Duodenal mucosa (tissue), 2 donors: Measurements from ENCODE around the gene AMPH.
"Not testable (repeated sequence)": the region's sequence is repeated elsewhere in the genome, so short reads cannot be mapped to it uniquely, and the experiment has no call there.

Experiments used
- H3K27ac ChIP-seq: one replicate; pipeline ENCODE4 v1.7.0; 2013; ENCODE audit warnings: low read depth, low read length
- H3K27me3 ChIP-seq, 2 donors: one replicate each; pipeline ENCODE4 v1.7.0; 2013; ENCODE audit warnings: low read length in 2 of 2, control low read depth in 1 of 2; ENCODE audit not compliant: insufficient read depth in 2 of 2, control insufficient read depth in 1 of 2
- H3K36me3 ChIP-seq, 2 donors: one replicate each; pipeline ENCODE4 v1.7.0; 2013; ENCODE audit warnings: low read length in 2 of 2, control low read depth in 1 of 2; ENCODE audit not compliant: insufficient read depth in 2 of 2, control insufficient read depth in 1 of 2
- H3K4me1 ChIP-seq, 2 donors: one replicate each; pipeline ENCODE4 v1.7.0; 2013; ENCODE audit warnings: low read length in 2 of 2, control low read depth in 1 of 2; ENCODE audit not compliant: insufficient read depth in 2 of 2, control insufficient read depth in 1 of 2
- H3K4me3 ChIP-seq, 2 donors: one replicate each; pipeline ENCODE4 v1.7.0; 2013; ENCODE audit warnings: low read length in 2 of 2, low read depth in 1 of 2
- H3K9ac ChIP-seq, 2 donors: one replicate each; pipeline ENCODE4 v1.7.0; 2013; ENCODE audit warnings: low read length in 2 of 2, low read depth in 1 of 2
- H3K9me3 ChIP-seq, 2 donors: one replicate each; pipeline ENCODE4 v1.7.0; 2013; ENCODE audit warnings: low read length in 2 of 2, control low read depth in 1 of 2; ENCODE audit not compliant: control insufficient read depth in 1 of 2

The AMPH gene

GRCh38 chr7:38574086-38574485 lies 57.1 kb downstream of the AMPH start:
- no peaks in the 10 kb centered on the region for H3K27me3 ChIP-seq
- no peak overlapping the region for H3K9ac ChIP-seq
- H3K36me3 ChIP-seq: no peaks in the 10 kb centered on the region
- H3K27ac ChIP-seq: no peak overlapping the region
- no peaks in the 10 kb centered on the region for H3K4me1 ChIP-seq
- no peaks in the 10 kb centered on the region for H3K9me3 ChIP-seq
- no peak overlapping the region for H3K4me3 ChIP-seq

DNA sequence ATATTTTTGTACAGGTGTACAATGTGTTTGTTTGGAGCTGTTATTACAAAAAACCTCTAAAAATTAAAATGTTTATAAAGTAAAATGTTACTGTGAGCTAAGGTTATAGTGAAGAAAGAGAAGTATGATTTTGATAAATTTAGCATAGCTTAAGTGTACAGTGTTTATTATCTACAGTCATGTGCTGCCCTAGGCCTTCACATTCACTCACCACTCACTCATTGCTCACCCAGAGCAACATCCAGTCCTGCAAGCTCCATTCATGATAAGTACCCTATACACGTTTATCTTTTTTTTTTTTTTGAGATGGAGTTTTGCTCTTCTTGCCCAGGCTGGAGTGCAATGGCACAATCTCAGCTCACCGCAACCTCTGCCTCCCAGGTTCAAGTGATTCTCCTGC lies 59.6 kb downstream of the AMPH start:
- not testable (repeated sequence) for H3K4me3 ChIP-seq, H3K4me1 ChIP-seq, H3K9ac ChIP-seq, H3K27ac ChIP-seq, H3K9me3 ChIP-seq, H3K36me3 ChIP-seq, H3K27me3 ChIP-seq

DNA sequence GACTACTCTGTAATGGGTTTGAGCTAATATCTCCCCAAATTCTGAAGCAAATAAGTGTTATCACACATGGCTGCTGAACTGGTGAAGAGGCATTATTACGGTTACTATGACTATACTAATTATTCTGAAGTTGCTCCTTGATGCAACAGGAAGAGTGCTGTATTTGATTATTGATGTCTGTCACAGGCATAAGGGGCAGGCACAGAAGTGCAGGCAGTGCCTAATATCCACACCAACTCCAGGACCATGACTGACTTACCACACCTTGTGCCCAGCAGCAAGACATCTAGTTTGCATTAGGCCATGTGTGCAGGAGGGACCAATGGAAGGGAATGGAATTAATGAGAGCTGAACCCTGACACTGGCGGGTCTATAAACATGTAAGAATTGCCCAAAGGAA lies 62.7 kb downstream of the AMPH start:
- Histone ChIP-seq H3K27me3 (no peaks in the 10 kb centered on the region), H3K27ac (no peak overlapping the region), H3K4me1 (no peaks in the 10 kb centered on the region), H3K9ac (no peak overlapping the region), H3K4me3 (no peak overlapping the region), H3K9me3 (no peaks in the 10 kb centered on the region), H3K36me3 (no peaks in the 10 kb centered on the region)

DNA sequence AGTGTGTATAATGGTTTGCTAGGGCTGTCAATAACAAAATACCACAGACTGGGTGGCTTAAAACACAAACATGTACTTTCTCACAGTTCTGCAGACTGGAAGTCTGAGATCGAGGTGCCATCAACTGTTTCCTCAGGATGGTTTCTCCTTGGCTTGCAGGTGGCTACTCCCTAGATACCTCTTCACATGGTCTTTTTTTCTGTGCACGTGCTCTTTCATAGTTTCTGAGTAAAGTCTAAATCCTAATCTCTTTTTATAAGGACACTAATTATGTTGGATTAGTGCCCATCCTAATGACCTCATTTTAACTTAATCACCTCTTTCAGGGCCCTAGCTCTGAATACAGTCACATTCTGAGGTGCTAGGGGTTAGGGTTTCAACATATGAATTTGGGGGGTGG lies 65.9 kb downstream of the AMPH start:
- Histone ChIP-seq H3K4me3 (no peak overlapping the region), H3K9ac (no peak overlapping the region), H3K27me3 (no peaks in the 10 kb centered on the region), H3K9me3 (no peaks in the 10 kb centered on the region), H3K27ac (no peak overlapping the region), H3K4me1 (no peaks in the 10 kb centered on the region), H3K36me3 (no peaks in the 10 kb centered on the region)

DNA sequence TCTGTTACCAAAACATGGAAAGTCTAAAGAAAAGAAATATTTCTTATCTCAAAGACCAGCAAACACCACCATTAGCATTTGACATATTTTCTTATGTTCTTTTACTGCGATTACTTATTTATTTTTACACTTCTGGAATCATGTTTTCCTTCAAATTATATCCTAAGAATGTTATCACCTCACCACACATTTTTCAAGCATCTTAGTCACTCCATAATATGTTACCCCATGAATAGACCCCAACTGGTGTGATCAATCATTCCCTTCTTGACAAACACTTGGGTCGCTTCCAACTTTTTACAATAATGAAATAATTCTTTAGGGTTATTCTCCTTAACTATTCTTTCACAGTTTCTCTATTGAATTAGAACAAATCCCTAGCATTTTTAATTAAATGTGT lies 67.4 kb downstream of the AMPH start:
- Histone ChIP-seq H3K9ac (no peak overlapping the region), H3K9me3 (no peaks in the 10 kb centered on the region), H3K27ac (no peak overlapping the region), H3K36me3 (no peaks in the 10 kb centered on the region), H3K27me3 (no peaks in the 10 kb centered on the region), H3K4me1 (no peaks in the 10 kb centered on the region), H3K4me3 (no peak overlapping the region)

- no peak overlapping the region for H3K27ac ChIP-seq
- H3K9ac ChIP-seq: no peak overlapping the region
- no peaks in the 10 kb centered on the region for H3K9me3 ChIP-seq
- H3K27me3 ChIP-seq: no peaks in the 10 kb centered on the region
- H3K4me1 ChIP-seq: no peaks in the 10 kb centered on the region
- H3K36me3 ChIP-seq: no peaks in the 10 kb centered on the region
- H3K4me3 ChIP-seq: no peak overlapping the region
Observed at GRCh38 chr7:38561166-38561565, 70.0 kb downstream of the AMPH start.

- Histone ChIP-seq H3K36me3 (no peaks in the 10 kb centered on the region), H3K27me3 (no peaks in the 10 kb centered on the region), H3K4me3 (no peak overlapping the region), H3K9ac (no peak overlapping the region), H3K27ac (no peak overlapping the region), H3K9me3 (no peaks in the 10 kb centered on the region), H3K4me1 (no peaks in the 10 kb centered on the region)
Observed at GRCh38 chr7:38558761-38559345, 72.3 kb downstream of the AMPH start.

- H3K27me3 ChIP-seq: no peaks in the 10 kb centered on the region
- H3K4me1 ChIP-seq: no peaks in the 10 kb centered on the region
- H3K9me3 ChIP-seq: no peaks in the 10 kb centered on the region
- no peaks in the 10 kb centered on the region for H3K36me3 ChIP-seq
- H3K9ac ChIP-seq: no peak overlapping the region
- H3K27ac ChIP-seq: no peak overlapping the region
- no peak overlapping the region for H3K4me3 ChIP-seq
Observed at GRCh38 chr7:38554586-38554985, 76.6 kb downstream of the AMPH start.

DNA sequence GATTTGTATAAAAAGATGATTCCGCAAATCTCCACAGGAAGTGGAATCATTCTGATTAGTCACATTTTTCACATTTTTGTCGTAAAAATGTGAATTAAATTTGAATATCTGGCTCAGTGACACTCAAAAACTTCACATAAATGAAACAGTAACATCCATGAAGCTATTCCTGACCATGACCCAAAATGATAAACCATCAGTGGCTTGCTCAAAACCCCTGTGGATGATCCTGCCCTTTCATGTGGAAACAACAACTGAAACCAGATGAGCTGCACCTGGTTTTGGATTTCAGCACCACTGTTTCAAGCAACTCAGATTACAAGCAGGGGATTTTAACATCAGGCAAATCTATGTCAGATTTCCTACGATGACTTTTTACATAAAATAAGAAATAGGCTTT lies 80.3 kb downstream of the AMPH start:
- Histone ChIP-seq H3K9ac (no peak overlapping the region), H3K9me3 (no peaks in the 10 kb centered on the region), H3K27me3 (no peaks in the 10 kb centered on the region), H3K4me1 (no peaks in the 10 kb centered on the region), H3K4me3 (no peak overlapping the region), H3K27ac (no peak overlapping the region), H3K36me3 (no peaks in the 10 kb centered on the region)

DNA sequence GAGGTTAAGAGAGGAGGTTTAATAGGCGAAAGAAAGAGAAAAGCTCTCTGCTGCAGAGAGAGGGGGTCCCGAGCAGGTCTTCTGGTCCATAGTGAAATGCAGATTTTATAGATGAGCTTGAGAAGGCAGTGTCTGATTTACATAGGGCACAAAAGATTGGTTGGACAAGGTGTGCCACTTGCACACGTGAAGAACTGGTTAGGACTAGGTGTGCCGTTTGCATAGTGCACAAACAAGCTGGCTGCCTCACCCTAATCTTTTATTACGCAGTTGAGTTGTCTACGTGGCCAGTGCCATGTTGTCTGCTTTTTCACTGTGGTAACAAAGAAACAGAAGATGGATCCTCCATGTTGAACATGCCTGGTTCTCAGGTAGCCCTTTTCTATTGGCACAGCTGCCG lies 82.6 kb downstream of the AMPH start:
- Histone ChIP-seq H3K36me3 (no peaks in the 10 kb centered on the region), H3K4me1 (no peaks in the 10 kb centered on the region), H3K27ac (no peak overlapping the region), H3K4me3 (no peak overlapping the region), H3K9ac (no peak overlapping the region), H3K9me3 (no peaks in the 10 kb centered on the region), H3K27me3 (no peaks in the 10 kb centered on the region)

DNA sequence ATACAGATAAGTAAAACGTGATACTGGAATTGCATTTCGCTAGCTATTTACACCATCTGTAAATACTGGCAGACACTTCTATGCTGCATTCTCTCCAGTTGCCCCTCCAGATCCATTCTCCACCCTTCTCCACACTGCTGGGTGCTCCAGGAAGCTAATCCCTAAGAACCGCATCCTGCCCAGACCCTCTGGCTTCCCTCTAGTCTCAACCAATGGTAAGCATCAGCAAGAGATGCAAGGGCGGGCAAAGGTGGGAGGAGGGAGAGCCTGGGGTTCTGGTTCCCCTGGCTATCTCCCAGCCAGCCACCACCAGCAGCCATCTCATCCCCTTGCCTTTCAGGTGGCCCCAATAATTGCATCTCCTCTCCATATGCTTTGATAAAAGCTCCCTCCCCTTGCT lies 84.4 kb downstream of the AMPH start:
- Histone ChIP-seq H3K36me3 (no peaks in the 10 kb centered on the region), H3K4me1 (no peaks in the 10 kb centered on the region), H3K4me3 (no peak overlapping the region), H3K9ac (no peak overlapping the region), H3K9me3 (no peaks in the 10 kb centered on the region), H3K27ac (no peak overlapping the region), H3K27me3 (no peaks in the 10 kb centered on the region)
